HUES64 (cell line): ENCODE measurements around the gene PRSS33.

ENCODE experiments used
- H3K27ac ChIP-seq: 2 replicates; pipeline ENCODE4 v1.7.0; 2013; ENCODE audit warnings: low read depth, low read length, inconsistent platforms
- H3K27me3 ChIP-seq: 2 replicates; pipeline ENCODE4 v1.6.1; 2013; ENCODE audit warnings: mild to moderate bottlenecking, low read length; ENCODE audit not compliant: insufficient read depth
- H3K36me3 ChIP-seq: 2 replicates; pipeline ENCODE4 v1.6.1; 2013; ENCODE audit warnings: mild to moderate bottlenecking, low read length; ENCODE audit not compliant: insufficient read depth
- H3K4me1 ChIP-seq: 2 replicates; pipeline ENCODE4 v1.6.1; 2013; ENCODE audit warnings: mild to moderate bottlenecking, low read length, moderate library complexity; ENCODE audit not compliant: insufficient read depth
- H3K4me3 ChIP-seq: 2 replicates; pipeline ENCODE4 v1.5.1; 2013; ENCODE audit warnings: mild to moderate bottlenecking, low read length, moderate library complexity
- H3K9ac ChIP-seq: 2 replicates; pipeline ENCODE4 v1.6.1; 2013; ENCODE audit warnings: mild to moderate bottlenecking, low read depth, low read length
- H3K9me3 ChIP-seq: 2 replicates; pipeline ENCODE4 v1.6.1; 2013; ENCODE audit warnings: low read depth, low read length; ENCODE audit not compliant: insufficient read depth
- WGBS: fragments of 150-250, 120-280 bp; methylation state at CpG from one replicate; pipeline ENCODE4 v1.1.7; 2013; ENCODE audit warnings: missing lambda C conversion rate; 5-methylcytosine and 5-hydroxymethylcytosine counted together

The PRSS33 gene

DNA sequence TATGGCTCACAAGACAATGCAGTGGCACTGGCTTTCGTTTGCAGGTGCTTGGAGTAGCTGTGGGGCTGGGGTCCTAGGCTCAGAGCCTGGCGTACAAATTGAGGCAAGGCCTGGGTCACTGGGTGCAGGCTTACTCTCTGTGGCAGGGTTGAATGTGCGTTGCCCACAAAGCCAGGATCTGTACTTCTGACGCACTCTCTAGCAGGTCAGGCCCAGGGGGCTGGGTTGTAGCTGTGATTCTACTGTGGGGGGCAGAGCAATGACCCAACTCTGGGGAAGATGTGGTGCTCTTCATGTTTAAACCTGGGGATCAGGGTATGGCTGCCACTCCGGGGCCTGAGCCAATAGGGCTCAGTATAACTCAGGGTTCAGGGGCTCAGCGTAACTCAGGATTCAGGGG lies 23.3 kb upstream of the PRSS33 start:
- WGBS, result 88% methylated on average over 6 of the region's 6 CpGs
- Histone ChIP-seq H3K27me3 (0 out of 2 replicates have a peak, but pooled peaks cover 2% of the 10 kb centered on the region), H3K4me3 (no peak overlapping the region), H3K9me3 (no peaks in the 10 kb centered on the region), H3K4me1 (no peaks in the 10 kb centered on the region), H3K27ac (no peak overlapping the region), H3K9ac (no peak overlapping the region), H3K36me3 (no peaks in the 10 kb centered on the region)

- Histone ChIP-seq H3K4me3 (no peak overlapping the region), H3K36me3 (no peaks in the 10 kb centered on the region), H3K27ac (no peak overlapping the region), H3K4me1 (no peaks in the 10 kb centered on the region), H3K27me3 (0 out of 2 replicates have a peak, but pooled peaks cover 2% of the 10 kb centered on the region), H3K9me3 (peaks cover 2% of the 10 kb centered on the region; the same call in 1 of the 2 replicates), H3K9ac (no peak overlapping the region)
- WGBS, result 86% methylated on average over 2 of the region's 3 CpGs
Observed at GRCh38 chr16:2809149-2809760, 21.9 kb upstream of the PRSS33 start.

GRCh38 chr16:2808181-2808580 lies 20.8 kb upstream of the PRSS33 start:
- 93% methylated on average over 7 of the region's 7 CpGs for WGBS
- H3K9ac ChIP-seq, result no peak overlapping the region
- no peaks in the 10 kb centered on the region for H3K36me3 ChIP-seq
- H3K9me3 ChIP-seq, result peaks cover 10% of the 10 kb centered on the region; the same call in 1 of the 2 replicates
- H3K27me3 ChIP-seq, result 0 out of 2 replicates have a peak, but pooled peaks cover 2% of the 10 kb centered on the region
- no peaks in the 10 kb centered on the region for H3K4me1 ChIP-seq
- no peak overlapping the region for H3K27ac ChIP-seq
- H3K4me3 ChIP-seq, result no peak overlapping the region

DNA sequence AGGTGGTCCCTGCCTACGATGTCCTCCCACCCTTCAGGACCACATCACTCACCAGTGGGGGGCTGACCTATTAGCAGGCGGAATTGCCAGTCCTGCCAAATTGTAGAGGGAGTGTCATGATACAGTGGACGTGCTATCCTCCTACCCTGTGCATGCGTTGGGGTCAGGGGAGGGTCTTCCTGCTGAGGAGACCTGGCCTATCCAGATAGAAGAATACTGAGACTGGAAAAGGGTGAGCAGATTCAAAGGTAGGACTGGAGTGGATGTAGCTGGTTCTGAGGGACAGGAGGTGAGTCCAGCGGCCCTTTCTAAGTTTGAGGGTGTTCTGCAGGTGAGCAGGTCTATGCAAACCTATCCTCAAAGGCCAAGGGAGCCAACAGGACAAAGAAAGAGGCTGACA lies 18.9 kb upstream of the PRSS33 start:
- WGBS, result 81% methylated on average over 5 of the region's 5 CpGs
- Histone ChIP-seq H3K27me3 (0 out of 2 replicates have a peak, but pooled peaks cover 2% of the 10 kb centered on the region), H3K4me1 (no peaks in the 10 kb centered on the region), H3K27ac (no peak overlapping the region), H3K36me3 (no peaks in the 10 kb centered on the region), H3K9me3 (peaks cover 14% of the 10 kb centered on the region; the same call in 1 of the 2 replicates), H3K9ac (no peak overlapping the region), H3K4me3 (no peak overlapping the region)

- no peaks in the 10 kb centered on the region for H3K4me1 ChIP-seq
- H3K4me3 ChIP-seq, result no peak overlapping the region
- H3K36me3 ChIP-seq, result no peaks in the 10 kb centered on the region
- peaks cover 14% of the 10 kb centered on the region; the same call in 1 of the 2 replicates for H3K9me3 ChIP-seq
- no peak overlapping the region for H3K27ac ChIP-seq
- H3K9ac ChIP-seq, result no peak overlapping the region
- WGBS, result 92% methylated on average over 4 of the region's 4 CpGs
- H3K27me3 ChIP-seq, result no peaks in the 10 kb centered on the region
Observed at GRCh38 chr16:2804728-2805127, 17.4 kb upstream of the PRSS33 start.

DNA sequence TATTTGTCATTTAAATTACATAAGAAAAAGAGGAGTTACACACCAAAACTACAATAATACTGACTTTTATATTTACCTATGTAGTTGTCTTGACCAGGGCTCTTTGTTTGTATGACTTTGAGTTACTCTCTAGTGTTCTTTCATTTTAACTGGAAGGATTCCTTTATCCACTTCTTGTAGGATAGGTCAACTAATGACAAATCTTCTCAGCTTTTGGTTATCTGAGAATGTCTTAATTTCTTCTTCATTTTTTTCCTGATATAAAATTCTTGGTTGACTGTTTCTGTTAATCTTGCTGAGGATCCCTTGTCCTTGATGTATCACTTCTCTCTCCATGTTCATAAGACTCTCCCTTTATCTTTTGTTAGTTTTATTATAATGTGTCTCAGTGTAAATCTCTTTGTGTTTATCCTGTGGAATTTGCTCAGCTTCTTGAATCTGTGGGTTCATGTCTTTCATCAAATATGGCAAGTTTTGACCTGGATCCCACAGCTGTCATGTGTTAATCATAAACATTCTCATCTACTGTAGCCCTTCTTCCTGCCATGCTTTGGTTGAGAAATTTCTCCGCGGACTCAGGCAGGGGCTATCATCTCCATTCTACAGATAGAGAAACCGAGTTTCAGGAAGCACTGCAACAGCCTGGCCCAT lies 16.3 kb upstream of the PRSS33 start:
- Histone ChIP-seq H3K4me1 (no peaks in the 10 kb centered on the region), H3K9ac (no peak overlapping the region)
- 85% methylated on average over 3 of the region's 3 CpGs for WGBS

DNA sequence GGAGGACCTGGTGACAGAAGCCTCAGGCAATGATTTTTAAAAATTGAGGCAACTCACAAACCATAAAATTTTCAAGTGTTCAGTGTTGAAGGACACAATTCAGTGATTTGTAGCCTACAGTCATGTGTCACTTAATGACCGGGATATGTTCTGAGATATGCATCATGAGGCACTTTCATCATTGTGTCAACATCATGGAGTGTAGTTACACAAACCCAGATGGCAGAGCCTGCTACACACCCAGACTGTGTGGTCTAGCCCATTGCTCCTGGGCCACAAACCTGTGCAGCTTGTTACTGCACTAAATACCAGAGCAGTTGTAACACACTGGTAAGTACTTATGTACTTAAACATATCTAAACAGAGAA lies 12.5 kb upstream of the PRSS33 start:
- Histone ChIP-seq H3K27me3 (no peaks in the 10 kb centered on the region; the same call in 1 of the 2 replicates), H3K9ac (no peak overlapping the region), H3K4me1 (no peaks in the 10 kb centered on the region), H3K27ac (no peak overlapping the region), H3K4me3 (no peak overlapping the region), H3K9me3 (peaks cover 14% of the 10 kb centered on the region; the same call in 1 of the 2 replicates), H3K36me3 (no peaks in the 10 kb centered on the region)
- WGBS, result 89% methylated on average over 1 of the region's 1 CpG

More for the DNA sequence above, 16.3 kb upstream of the PRSS33 start:
- Histone ChIP-seq H3K4me3 (no peak overlapping the region), H3K36me3 (no peaks in the 10 kb centered on the region), H3K9me3 (peaks cover 14% of the 10 kb centered on the region; the same call in 1 of the 2 replicates), H3K27me3 (no peaks in the 10 kb centered on the region), H3K27ac (no peak overlapping the region)

DNA sequence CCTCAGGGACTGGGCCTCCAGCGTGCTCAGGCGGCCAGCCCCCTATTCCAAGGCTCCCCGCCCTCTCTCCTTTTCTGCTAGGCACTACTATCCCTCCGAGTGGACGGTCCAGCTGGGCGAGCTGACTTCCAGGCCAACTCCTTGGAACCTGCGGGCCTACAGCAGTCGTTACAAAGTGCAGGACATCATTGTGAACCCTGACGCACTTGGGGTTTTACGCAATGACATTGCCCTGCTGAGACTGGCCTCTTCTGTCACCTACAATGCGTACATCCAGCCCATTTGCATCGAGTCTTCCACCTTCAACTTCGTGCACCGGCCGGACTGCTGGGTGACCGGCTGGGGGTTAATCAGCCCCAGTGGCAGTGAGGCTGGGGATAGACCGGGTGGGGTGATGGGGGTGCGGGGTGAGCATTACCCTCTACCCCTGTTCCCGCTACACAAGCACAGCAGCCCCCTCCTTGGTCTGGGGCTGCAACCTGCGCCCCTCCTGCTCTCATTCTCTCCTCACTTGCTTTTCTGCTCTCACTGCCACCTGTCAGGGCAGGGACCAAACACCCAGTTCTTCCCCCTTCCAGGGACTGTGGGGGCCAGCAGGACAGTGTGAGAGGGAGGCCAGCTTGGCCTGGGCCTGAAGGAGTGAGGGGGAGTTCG lies 12.0 kb upstream of the PRSS33 start:
- no peaks in the 10 kb centered on the region for H3K36me3 ChIP-seq
- no peak overlapping the region for H3K9ac ChIP-seq
- 92% methylated on average over 20 of the region's 21 CpGs for WGBS
- H3K4me1 ChIP-seq, result no peaks in the 10 kb centered on the region
- H3K4me3 ChIP-seq, result no peak overlapping the region
- H3K27me3 ChIP-seq, result no peaks in the 10 kb centered on the region; the same call in 1 of the 2 replicates
- H3K9me3 ChIP-seq, result peaks cover 12% of the 10 kb centered on the region; the same call in 1 of the 2 replicates
- H3K27ac ChIP-seq, result no peak overlapping the region

- H3K4me3 ChIP-seq, result no peak overlapping the region
- H3K27me3 ChIP-seq, result no peaks in the 10 kb centered on the region; the same call in 1 of the 2 replicates
- H3K9ac ChIP-seq, result no peak overlapping the region
- H3K27ac ChIP-seq, result no peak overlapping the region
- no peaks in the 10 kb centered on the region for H3K36me3 ChIP-seq
- H3K4me1 ChIP-seq, result no peaks in the 10 kb centered on the region
- H3K9me3 ChIP-seq, result 0 out of 2 replicates have a peak, but pooled peaks cover 10% of the 10 kb centered on the region
- WGBS, result 96% methylated on average over 39 of the region's 39 CpGs
Observed at GRCh38 chr16:2798723-2799204, 11.4 kb upstream of the PRSS33 start.

DNA sequence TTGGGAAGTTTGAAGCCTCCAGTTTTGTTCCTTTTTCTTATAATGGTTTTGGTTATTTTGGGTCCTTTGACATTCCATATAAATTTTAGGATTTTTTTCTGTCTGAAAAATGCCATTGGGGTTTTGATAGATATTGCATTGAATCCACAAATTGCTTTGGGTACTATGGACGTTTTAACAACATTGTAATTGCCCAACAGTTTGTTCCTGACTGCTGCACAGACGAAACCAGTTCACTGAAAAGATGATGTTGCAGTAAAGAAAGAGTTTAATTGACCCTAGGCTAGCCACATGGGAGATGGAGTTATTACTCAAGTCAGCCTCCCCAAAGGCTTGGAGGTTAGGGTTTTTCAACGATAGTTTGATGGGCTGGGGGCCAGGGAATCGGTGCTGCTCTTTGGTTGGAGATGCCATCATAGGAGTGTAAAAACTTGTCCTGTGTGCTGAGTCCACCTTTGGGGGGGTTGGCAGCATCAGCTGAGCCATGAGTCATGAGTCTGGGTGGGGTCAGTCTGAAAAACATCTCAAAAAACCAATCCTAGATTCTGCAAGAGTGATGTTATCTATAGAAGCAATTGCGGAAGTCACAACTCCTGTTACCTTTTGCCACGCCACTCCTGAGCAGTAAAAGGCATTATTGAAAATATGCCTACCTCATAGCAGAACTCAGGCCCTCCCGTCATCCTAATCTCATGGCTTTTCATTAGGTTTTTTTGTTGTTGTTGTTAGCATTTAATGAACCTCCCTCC lies 8.2 kb upstream of the PRSS33 start:
- Histone ChIP-seq H3K27me3 (no peaks in the 10 kb centered on the region; the same call in 1 of the 2 replicates), H3K36me3 (no peaks in the 10 kb centered on the region), H3K9ac (no peak overlapping the region), H3K4me1 (no peaks in the 10 kb centered on the region), H3K4me3 (no peak overlapping the region), H3K9me3 (no peaks in the 10 kb centered on the region), H3K27ac (no peak overlapping the region)
- WGBS, result 90% methylated on average over 6 of the region's 7 CpGs
